HG02884 (cell line): ENCODE measurements around the gene IRX5.
A peak's percentile ranks its signal among the peaks of the same experiment; 100 is the strongest.

Source experiments
- ATAC-seq: cut with Tn5 transposase; IDR thresholded peaks from one replicate; pipeline ENCODE4 v1.9.1; 2021; ENCODE audit warnings: mild to moderate bottlenecking, moderate library complexity; ENCODE audit not compliant: unreplicated experiment

The IRX5 gene

GRCh38 chr16:54929090-54930004, 1.3 kb upstream of the IRX5 start:
- peak; percentile 93 for ATAC-seq

GRCh38 chr16:54930869-54931119, 129 bp downstream of the IRX5 start:
- no peak for ATAC-seq

GRCh38 chr16:54931120-54932014, 702 bp downstream of the IRX5 start:
- no peak for ATAC-seq

GRCh38 chr16:54932021-54932660, 1.5 kb downstream of the IRX5 start:
- no peak for ATAC-seq

GRCh38 chr16:54932737-54933254, 2.1 kb downstream of the IRX5 start:
- ATAC-seq = no peak

DNA sequence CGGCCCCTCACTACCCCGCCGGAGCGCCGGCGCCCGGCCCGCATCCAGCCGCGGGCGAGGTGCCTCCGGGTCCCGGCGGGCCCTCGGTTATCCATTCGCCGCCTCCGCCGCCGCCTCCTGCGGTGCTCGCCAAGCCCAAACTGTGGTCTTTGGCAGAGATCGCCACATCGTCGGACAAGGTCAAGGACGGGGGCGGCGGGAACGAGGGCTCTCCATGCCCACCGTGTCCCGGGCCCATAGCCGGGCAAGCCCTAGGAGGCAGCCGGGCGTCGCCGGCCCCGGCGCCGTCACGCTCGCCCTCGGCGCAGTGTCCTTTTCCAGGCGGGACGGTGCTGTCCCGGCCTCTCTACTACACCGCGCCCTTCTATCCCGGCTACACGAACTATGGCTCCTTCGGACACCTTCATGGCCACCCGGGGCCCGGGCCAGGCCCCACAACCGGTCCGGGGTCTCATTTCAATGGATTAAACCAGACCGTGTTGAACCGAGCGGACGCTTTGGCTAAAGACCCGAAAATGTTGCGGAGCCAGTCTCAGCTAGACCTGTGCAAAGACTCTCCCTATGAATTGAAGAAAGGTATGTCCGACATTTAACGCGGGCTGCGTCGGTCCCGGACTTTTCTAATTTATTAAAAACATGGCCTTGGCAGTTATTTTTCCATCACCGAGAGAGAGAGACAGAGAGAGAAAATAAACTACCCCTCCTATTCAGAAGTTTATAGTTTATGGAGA, 2.8 kb downstream of the IRX5 start:
- no peak for ATAC-seq

DNA sequence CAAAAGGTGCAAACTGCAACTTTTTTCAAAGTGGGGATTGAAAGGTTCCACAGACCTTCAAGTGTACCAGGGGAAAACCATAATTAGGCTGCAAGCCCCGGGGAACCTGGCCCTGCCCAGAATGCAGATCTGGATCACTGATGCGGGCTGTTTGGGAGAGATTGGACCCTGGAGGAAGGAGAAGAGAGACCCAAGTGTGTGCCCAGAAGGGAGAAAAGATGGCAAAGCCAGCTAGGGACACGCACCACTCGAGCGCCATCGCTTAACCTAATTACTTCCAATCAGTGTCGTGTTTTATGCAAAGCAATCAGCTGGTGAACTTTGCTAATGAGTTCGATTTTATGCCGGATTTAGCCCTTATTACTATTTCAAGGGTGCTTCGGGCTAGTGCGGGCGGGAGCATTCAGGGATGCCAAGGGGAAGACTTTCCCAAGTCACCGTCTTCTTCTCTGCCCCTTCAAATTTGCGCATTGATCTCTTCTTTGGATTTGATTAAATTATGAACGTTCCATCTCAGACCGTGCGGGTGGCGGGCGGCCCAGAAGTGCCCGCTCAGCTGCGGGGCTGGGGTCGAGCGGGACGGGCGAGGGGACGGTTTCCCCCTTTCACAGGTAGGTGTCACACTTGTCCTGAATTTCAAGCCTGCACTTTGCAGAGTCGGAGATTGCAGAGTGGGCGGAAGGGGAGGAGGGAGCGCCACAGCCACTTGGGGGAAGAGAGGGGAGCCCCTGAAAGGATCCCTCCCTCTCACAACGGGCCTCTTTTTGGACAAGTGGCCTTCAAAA, 4.0 kb downstream of the IRX5 start:
- ATAC-seq = no peak

GRCh38 chr16:54935266-54935968, 4.8 kb downstream of the IRX5 start:
- no peak for ATAC-seq

- ATAC-seq = no peak
Observed at GRCh38 chr16:54936201-54936978, 5.7 kb downstream of the IRX5 start.

GRCh38 chr16:54936979-54937670, 6.5 kb downstream of the IRX5 start:
- no peak for ATAC-seq

- no peak for ATAC-seq
Observed at GRCh38 chr16:54937671-54938211, 7.1 kb downstream of the IRX5 start.

- ATAC-seq = no peak
Observed at GRCh38 chr16:54938212-54939028, 7.8 kb downstream of the IRX5 start.

- no peak for ATAC-seq
Observed at GRCh38 chr16:54939029-54939346, 8.3 kb downstream of the IRX5 start.

GRCh38 chr16:54939510-54940278, 9.0 kb downstream of the IRX5 start:
- no peak for ATAC-seq

GRCh38 chr16:54940279-54940604, 9.6 kb downstream of the IRX5 start:
- no peak for ATAC-seq

GRCh38 chr16:54942353-54942943, 11.8 kb downstream of the IRX5 start:
- no peak for ATAC-seq
